Endothelial cell of umbilical vein (primary cell): ENCODE measurements around the gene FOXP1. TPM values are rescaled to one million over a fixed set of nuclear protein-coding genes. Genes with fewer than 3 reads are reported as not detected.

Experiments
- BruUV-seq: library from RNA; stranded (reverse); fragments of 400-500 nt; replicated peaks from 2 replicates; lab custom pipeline; 2021; lab: Mats Ljungman, UMichigan
- CTCF ChIA-PET: fragments of 300-600, 350-600 bp; sonication (Branson Sonifier 250); formaldehyde crosslinking; loops from one replicate; lab custom pipeline; 2021; ENCODE audit warnings: antibody characterized with exemption, inconsistent platforms; lab: Charles Lee
- POLR2A ChIA-PET: fragments of 300-600, 350-600 bp; sonication (Branson Sonifier 250); formaldehyde crosslinking; loops from one replicate; lab custom pipeline; 2021; ENCODE audit warnings: antibody characterized with exemption, inconsistent platforms; lab: Charles Lee
- DNase-seq: peaks from one replicate; pipeline ENCODE4 v3.0.0-alpha.2; 2011; ENCODE audit warnings: low read depth, low spot score
- FAIRE-seq: peaks from 2 replicates; lab custom pipeline; 2011; peaks lifted over from hg19 to GRCh38; lab: Jason Lieb, UNC
- H2AFZ ChIP-seq: 2 replicates; pipeline ENCODE4 v1.6.0; 2012; ENCODE audit warnings: low read depth, low read length, control low read depth, inconsistent platforms
- H3K27ac ChIP-seq: 2 replicates; pipeline ENCODE4 v1.5.1; 2011; ENCODE audit warnings: low read depth, mild to moderate bottlenecking, control low read depth, low read length, moderate library complexity; ENCODE audit not compliant: insufficient read depth
- H3K27me3 ChIP-seq, 2 experiments: 2 replicates each; pipeline versions ENCODE4 v1.6.0 to v1.6.1; 2011; ENCODE audit warnings: low read length in 2 of 2, mixed read lengths in 1 of 2; ENCODE audit not compliant: control insufficient read depth in 2 of 2, insufficient read depth in 2 of 2
- H3K36me3 ChIP-seq, 2 experiments: 2 replicates in 1 of 2; 3 replicates in 1 of 2; pipeline ENCODE4 v1.5.1; 2011; ENCODE audit warnings: low read length in 2 of 2, mild to moderate bottlenecking in 1 of 2, moderate library complexity in 1 of 2; ENCODE audit not compliant: control insufficient read depth in 2 of 2, insufficient read depth in 2 of 2; ENCODE audit errors: extremely low read depth in 1 of 2
- H3K4me1 ChIP-seq: 3 replicates; pipeline ENCODE4 v1.5.1; 2011; ENCODE audit warnings: mild to moderate bottlenecking, low read length; ENCODE audit not compliant: control insufficient read depth, insufficient read depth; ENCODE audit errors: extremely low read depth
- H3K4me2 ChIP-seq: 2 replicates; pipeline ENCODE4 v1.6.1; 2011; ENCODE audit warnings: low read length, control low read depth, mixed read lengths; ENCODE audit not compliant: insufficient read depth
- H3K4me3 ChIP-seq, 3 experiments: fragments of 200-600 bp in 1 of 3; sonication (generic), shearing (Covaris generic) in 1 of 3; replicated peaks in 1 of 3; 2 replicates each; pipeline ENCODE4 v1.5.1; 2011 to 2016; ENCODE audit warnings: control low read depth in 3 of 3, low read length in 3 of 3, mild to moderate bottlenecking in 2 of 3, inconsistent platforms in 1 of 3, low read depth in 1 of 3, moderate library complexity in 1 of 3; ENCODE audit not compliant: insufficient read depth in 1 of 3
- H3K79me2 ChIP-seq: 2 replicates; pipeline ENCODE4 v1.6.0; 2012; ENCODE audit warnings: low read length, inconsistent platforms; ENCODE audit not compliant: control insufficient read depth, insufficient read depth
- H3K9ac ChIP-seq: replicated peaks from 2 replicates; pipeline ENCODE3; 2011; ENCODE audit warnings: low read length, control low read depth; ENCODE audit not compliant: insufficient read depth; ENCODE audit errors: extremely low read depth
- H3K9me1 ChIP-seq: replicated peaks from 3 replicates; pipeline ENCODE4 v1.6.0; 2011; ENCODE audit warnings: mild to moderate bottlenecking, low read length; ENCODE audit not compliant: control insufficient read depth, insufficient read depth; ENCODE audit errors: extremely low read depth
- H3K9me3 ChIP-seq: replicated peaks from 2 replicates; pipeline ENCODE4 v1.5.1; 2012; ENCODE audit warnings: low read length, inconsistent platforms; ENCODE audit not compliant: control insufficient read depth, insufficient read depth
- H4K20me1 ChIP-seq: replicated peaks from 2 replicates; pipeline ENCODE3; 2011; ENCODE audit warnings: mild to moderate bottlenecking, low read length; ENCODE audit not compliant: control insufficient read depth, insufficient read depth; ENCODE audit errors: extremely low read depth
- CTCF ChIP-seq, 2 donors: IDR thresholded peaks; 1 replicate in 1 of 2; 2 replicates in 1 of 2; pipeline ENCODE4 v1.5.1; 2011; ENCODE audit warnings: low read length in 2 of 2, mild to moderate bottlenecking in 2 of 2, moderate library complexity in 2 of 2, control low read depth in 1 of 2, inconsistent platforms in 1 of 2, low read depth in 1 of 2; ENCODE audit not compliant: insufficient read depth in 1 of 2; ENCODE audit errors: extremely low read depth in 1 of 2
- EZH2 ChIP-seq: IDR thresholded peaks from 2 replicates; pipeline ENCODE4 v1.6.1; 2012; ENCODE audit warnings: borderline replicate concordance, low read depth, mild to moderate bottlenecking, moderate library complexity, low read length, inconsistent platforms; ENCODE audit not compliant: severe bottlenecking
- FOS ChIP-seq: IDR thresholded peaks from 2 replicates; pipeline ENCODE4 v1.6.1; 2011; ENCODE audit warnings: mild to moderate bottlenecking, low read length, moderate library complexity, borderline replicate concordance; ENCODE audit not compliant: insufficient read depth
- GATA2 ChIP-seq: IDR thresholded peaks from 2 replicates; pipeline ENCODE4 v1.7.0; 2011; ENCODE audit warnings: low read depth, mild to moderate bottlenecking, moderate library complexity, mixed read lengths, low read length; ENCODE audit not compliant: insufficient read length, insufficient read depth
- JUN ChIP-seq: IDR thresholded peaks from 2 replicates; pipeline ENCODE4 v1.6.1; 2011; ENCODE audit warnings: borderline replicate concordance, low read depth; ENCODE audit not compliant: insufficient read length, insufficient read depth
- MAX ChIP-seq: IDR thresholded peaks from 2 replicates; pipeline ENCODE4 v1.6.1; 2011; ENCODE audit not compliant: insufficient read depth, insufficient read length
- MYC ChIP-seq: IDR thresholded peaks from one replicate; pipeline ENCODE4 v1.6.1; 2011; ENCODE audit warnings: mild to moderate bottlenecking, low read depth, low read length
- POLR2A ChIP-seq: IDR thresholded peaks from 2 replicates; pipeline ENCODE4 v1.6.1; 2012; ENCODE audit warnings: low read depth, mild to moderate bottlenecking, control low read depth, low read length
- POLR2AphosphoS5 ChIP-seq: IDR thresholded peaks from 2 replicates; pipeline ENCODE4 v1.6.1; 2012; ENCODE audit warnings: low read depth, mild to moderate bottlenecking, control low read depth, low read length, moderate library complexity; ENCODE audit not compliant: insufficient read depth
- dilution Hi-C: fragments of 300-500 bp; cut with MboI; formaldehyde crosslinking; loops from one replicate; pipeline ENCODE4 v1.15.0; 2019; ENCODE audit warnings: low sequenced_read_pairs; ENCODE audit not compliant: extremely low pct_ligation_motif_present
- intact Hi-C: fragments of 100-400 bp; cut with micrococcal nuclease; formaldehyde crosslinking; loops from one replicate; pipeline ENCODE4 v1.10.0; 2022
- polyA plus RNA-seq, 4 experiments: library from polyadenylated mRNA; depleted of rRNA in 3 of 4; stranded (reverse) in 3 of 4; unstranded in 1 of 4; fragments of >200 nt; gene quantifications; 2 replicates each; pipeline versions ENCODE4 v1.2.1 to v1.2.3, GENCODE V29; 2011 to 2012; ENCODE audit warnings: missing spikeins in 1 of 4
- total RNA-seq: library from RNA; stranded (reverse); gene quantifications from 2 replicates; pipeline ENCODE4 v1.2.3, GENCODE V29; 2021

FOXP1 gene
- total and polyA plus RNA-seq, 2 donors (not counting 3 experiments of a cell fraction or from before 2014, with no cell fraction given), result 41.0 to 107 TPM

GRCh38 chr3:71463617-71464016, 119.9 kb downstream of the FOXP1 start:
- H3K36me3 ChIP-seq, result no peaks in the 10 kb centered on the region
- H3K27me3 ChIP-seq, result no peaks in the 10 kb centered on the region
- H2AFZ ChIP-seq, result no peak overlapping the region
- no peak overlapping the region for H3K4me2 ChIP-seq
- dilution Hi-C loops, result no loop called here
- no peak overlapping the region for H3K27ac ChIP-seq
- no peak for DNase-seq
- no peaks in the 10 kb centered on the region for H3K9me3 ChIP-seq
- no peaks in the 10 kb centered on the region for H4K20me1 ChIP-seq
- BruUV-seq, result no TSS peak
- CTCF ChIA-PET, result interaction anchor here (0.7 to 1.1 kb wide), 3 partner anchors 13 to 66 kb away, joined by 3 read pairs; no protein-coding TSS in a partner anchor
- peak; percentile 26 for FAIRE-seq
- no peak overlapping the region for H3K9ac ChIP-seq
- peaks cover 7% of the 10 kb centered on the region for H3K4me1 ChIP-seq
- H3K79me2 ChIP-seq, result no peaks in the 10 kb centered on the region
- POLR2A ChIA-PET, result no interaction called here
- TF ChIP-seq POLR2AphosphoS5, result no peak
- no peak for TF ChIP-seq POLR2A
- TF ChIP-seq EZH2, result no peak
- TF ChIP-seq JUN, result no peak
- TF ChIP-seq GATA2, result no peak
- intact Hi-C loops, result no loop called here
- no peak overlapping the region for H3K4me3 ChIP-seq
- no peaks in the 10 kb centered on the region for H3K9me1 ChIP-seq

- Histone ChIP-seq H4K20me1 (no peaks in the 10 kb centered on the region), H3K4me3 (no peak overlapping the region), H3K4me2 (no peak overlapping the region), H3K36me3 (no peaks in the 10 kb centered on the region), H3K9me3 (no peaks in the 10 kb centered on the region), H3K27ac (no peak overlapping the region), H3K9ac (no peak overlapping the region), H3K27me3 (no peaks in the 10 kb centered on the region), H3K9me1 (no peaks in the 10 kb centered on the region), H3K4me1 (peaks cover 4% of the 10 kb centered on the region), H3K79me2 (no peaks in the 10 kb centered on the region), H2AFZ (no peak overlapping the region)
- ChIA-PET CTCF (interaction anchor here (1.1 kb wide), 1 partner anchor 12 kb away, joined by 3 read pairs; no protein-coding TSS in a partner anchor), POLR2A (no interaction called here)
- no peak for FAIRE-seq
- TF ChIP-seq MAX (no peak), MYC (no peak), FOS (no peak), CTCF (IDR thresholded peaks at IDR 0.05; ENCODE audit: extremely low read depth in 1 of 2, insufficient read depth in 1 of 2, low read depth in 1 of 2, low read length in 2 of 2) (no peak)
- BruUV-seq, result no TSS peak
- intact Hi-C loops (no loop called here), dilution Hi-C loops (no loop called here)
- no peak for DNase-seq
These were observed 120.9 kb downstream of the FOXP1 start for GRCh38 chr3:71462586-71462985.
